Raji (cell line): ENCODE data around the gene ADGRV1.

Experiments
- POLR2A ChIP-seq: IDR thresholded peaks from 2 replicates; pipeline ENCODE4 v1.6.1; 2011; ENCODE audit warnings: low read depth, low read length, control low read depth; ENCODE audit not compliant: insufficient read depth

ADGRV1 gene

DNA sequence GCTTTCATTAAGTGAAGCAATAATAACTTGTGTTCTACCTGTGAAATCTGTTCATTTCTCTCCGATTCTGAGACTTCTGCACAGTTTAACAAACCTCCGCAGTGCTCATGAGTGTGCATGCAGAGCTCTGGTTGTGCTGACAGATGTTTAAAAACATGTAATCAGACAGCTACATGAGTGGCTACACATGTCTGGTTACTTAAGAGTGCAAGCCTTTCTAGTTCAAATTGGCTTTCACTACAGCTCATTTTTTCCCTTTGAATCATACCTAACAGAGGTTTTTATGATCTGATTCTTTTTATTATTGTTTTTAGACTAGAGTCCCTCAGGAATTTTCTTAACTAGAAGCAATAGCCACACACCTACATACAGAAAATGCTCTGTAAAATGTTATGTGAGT is 514.3 kb downstream of the ADGRV1 start:
- TF ChIP-seq POLR2A = no peak

DNA sequence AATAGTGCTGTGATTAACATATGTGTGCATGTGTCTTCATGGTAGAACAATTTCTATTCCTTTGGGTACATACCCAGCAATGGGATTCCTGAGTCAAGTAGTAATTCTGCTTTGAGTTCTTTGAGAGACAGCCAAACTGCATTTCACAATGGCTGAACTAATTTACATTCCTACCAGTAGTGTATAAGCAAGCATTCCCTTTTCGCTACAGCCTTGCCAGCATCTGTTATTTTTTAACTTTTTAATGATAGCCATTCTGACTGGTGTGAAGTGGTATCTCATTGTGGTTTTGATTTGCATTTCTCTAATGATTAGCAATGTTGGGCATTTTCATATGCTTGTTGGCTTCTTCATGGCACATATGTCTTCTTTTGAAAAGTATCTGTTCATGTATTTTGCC is 516.0 kb downstream of the ADGRV1 start:
- TF ChIP-seq POLR2A = no peak

DNA sequence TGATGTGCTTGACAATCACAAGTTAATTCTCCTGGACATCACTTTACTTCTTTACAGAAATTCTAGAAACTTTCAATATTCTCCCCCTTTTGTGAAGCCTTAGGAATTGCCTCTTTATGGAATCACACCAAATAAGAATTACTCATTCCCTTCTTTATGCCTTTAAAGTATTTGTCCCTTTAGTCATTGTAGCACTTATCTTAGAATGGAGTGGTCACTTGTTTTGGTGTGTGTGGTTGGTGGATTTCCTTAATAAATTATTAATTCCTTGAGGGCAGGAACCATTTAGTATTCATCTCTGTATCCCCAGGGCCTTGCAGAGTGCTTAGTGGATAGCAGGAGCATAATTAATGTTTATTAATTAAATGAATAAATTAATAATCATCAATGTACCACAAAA is 517.5 kb downstream of the ADGRV1 start:
- TF ChIP-seq POLR2A = no peak

DNA sequence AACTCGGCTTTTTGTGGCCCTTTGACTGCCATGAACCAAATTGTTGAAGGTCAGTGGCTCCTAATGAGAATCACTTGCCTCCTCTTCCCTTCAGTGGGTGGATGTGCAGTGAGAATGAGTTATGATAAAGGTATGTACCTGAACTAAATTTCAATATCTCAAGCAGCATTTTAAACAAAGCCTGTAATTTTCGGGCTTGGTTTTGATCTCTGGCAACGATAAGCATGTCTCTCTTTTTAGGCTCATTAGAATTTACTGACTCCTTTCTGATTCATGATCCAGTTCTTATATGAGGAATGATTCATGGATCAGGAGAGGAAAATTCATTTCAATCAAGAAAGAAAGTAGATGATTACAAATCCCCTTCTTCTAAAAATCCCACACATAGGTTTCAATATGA is 519.0 kb downstream of the ADGRV1 start:
- no peak for TF ChIP-seq POLR2A

DNA sequence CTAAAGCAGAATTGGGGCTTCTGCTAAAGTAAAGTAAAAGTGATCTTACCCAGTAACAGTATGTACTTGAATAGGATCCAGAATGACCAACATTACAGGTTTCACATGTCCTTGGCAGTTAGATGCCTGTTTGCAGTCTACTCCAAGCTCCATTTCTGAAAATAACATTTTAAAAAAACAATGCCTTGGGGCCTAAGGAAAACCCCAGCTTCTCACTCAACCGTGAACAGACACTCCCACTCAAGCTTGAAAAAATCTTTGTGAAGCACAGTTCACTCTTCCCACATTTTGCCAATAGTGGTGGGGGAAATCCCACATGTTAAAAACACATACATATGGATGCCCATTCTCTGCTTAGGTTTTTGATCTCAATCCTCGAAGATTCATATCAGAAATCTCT is 520.4 kb downstream of the ADGRV1 start:
- no peak for TF ChIP-seq POLR2A

DNA sequence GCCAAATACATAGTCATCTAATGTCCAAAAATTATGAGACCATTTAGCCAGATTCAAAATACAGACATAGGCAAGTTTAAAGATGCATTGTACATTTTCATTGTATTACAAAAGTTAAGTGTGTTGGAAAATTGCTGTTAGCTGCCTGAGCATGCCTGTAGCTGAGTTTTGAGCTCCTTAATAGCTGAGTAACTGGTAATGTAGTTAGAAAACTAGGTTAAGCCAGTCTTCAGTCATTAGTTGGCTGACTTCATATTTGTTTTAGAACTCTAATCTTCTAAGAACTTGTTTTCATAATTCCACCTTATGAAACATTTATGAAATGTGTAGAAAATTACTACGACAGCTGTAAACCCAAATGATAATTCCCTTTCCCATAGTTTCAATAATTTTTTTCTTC is 531.2 kb downstream of the ADGRV1 start:
- no peak for TF ChIP-seq POLR2A

DNA sequence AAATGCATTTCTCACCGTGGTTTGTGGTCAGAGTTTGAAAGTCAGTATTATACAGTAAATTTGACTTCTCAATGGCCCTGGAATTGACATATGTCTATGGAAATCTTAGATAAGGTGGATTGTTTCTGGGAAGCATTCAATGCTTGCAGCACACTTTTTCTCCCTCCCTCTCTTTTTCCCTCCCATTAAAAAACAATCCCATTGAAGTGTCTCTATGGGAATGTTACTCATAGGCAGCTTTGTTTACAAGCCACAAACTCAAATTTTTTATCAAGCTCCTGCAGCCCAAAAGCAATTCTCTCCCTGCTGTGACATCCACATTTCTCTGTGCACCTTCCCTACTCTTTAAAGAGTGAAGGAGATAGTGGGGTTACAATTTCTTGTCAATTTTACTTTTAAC is 532.4 kb downstream of the ADGRV1 start:
- no peak for TF ChIP-seq POLR2A

DNA sequence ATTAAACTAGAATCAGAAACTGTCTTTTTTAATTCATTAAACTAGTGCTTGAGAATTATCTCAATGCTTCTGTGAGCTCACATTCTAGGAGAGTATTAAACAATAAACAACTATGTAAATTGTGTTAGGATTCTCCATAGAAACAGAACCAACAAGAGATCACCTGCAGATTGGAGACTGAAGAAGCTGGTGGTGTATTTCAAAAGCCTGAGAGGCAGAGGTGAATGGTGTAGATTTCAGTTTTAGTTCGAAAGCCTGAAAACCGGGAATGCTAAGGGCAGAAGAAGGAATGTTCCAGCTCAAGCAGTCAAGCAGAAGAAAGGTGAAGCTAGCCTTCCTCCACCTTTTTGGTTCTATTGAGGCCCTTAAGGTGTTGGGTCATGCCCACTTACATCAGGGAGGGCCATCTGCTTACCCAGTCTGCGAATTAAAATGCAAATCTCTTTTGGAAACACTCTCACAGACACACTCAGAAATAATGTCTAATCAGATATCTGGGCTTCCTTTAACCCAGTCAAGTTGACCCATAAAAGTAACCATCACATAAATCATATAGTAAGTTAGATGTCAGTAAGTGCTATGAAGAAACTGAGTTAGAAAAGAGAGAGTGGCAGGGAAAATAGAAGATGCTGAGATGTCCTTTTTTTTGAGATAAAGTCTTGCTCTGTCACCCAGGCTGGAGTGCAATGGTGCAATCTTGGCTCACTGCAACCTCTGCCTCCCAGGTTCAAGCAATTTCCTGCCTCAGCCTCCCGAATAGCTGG is 533.1 kb downstream of the ADGRV1 start:
- no peak for TF ChIP-seq POLR2A

DNA sequence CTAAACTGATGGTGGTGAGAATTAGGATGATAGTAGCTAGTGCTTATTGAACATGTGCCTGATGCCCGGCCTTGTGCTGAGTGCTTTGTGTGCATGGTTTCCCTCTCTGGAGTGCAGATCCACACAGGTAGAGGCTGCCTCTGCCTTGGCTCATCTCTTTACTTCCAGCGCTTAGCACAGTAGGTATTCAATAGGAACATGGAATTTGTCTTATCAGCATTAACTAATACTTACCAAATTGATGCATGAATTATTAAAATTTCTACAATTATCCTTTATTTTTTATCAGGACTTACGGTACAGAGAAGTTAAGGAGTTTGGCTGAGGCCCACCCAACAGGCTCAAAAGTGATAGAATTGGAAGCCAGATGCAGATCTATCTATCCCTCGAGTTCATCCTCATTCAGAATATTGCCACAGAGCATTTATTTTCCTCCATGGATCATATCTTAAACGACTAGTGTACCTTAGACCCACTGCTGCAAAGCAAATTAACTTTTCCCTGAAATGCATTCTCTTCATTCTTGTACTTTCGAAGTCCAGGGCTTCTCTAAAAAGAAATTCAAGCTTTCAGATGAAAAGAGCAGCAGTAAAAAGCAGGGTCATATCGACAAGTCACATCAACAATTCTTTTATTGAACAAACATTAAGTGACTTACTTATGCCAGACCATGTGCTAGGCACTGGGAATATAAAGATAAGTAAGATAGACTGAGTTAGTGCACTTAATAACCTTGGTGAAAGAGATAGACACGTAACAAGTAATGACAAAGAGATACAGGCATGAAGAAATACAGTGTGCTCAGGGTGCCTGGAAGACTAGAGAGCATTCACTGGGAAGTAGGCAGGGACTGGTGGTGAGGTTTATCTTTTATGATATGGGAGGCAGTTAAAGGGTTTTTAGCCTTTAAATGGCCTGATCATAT is 534.5 kb downstream of the ADGRV1 start:
- no peak for TF ChIP-seq POLR2A

DNA sequence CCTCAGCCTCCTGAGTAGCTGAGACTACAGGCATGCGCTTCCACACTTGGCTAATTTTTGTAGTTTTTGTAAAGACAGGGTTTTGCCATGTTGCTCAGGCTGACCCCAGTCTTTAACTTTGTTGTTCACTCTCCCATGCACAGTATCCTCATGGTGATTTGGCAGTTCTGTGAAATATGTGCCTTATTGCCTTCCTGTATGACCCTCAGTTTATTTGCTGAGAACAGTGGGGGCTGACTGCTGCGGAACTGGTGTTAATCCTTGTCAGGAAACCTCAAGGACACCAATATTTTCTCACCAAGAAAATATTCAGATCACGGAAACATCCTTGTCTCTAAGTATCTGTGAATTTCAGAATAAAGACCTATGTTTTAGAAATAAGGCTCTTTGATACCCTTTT is 536.7 kb downstream of the ADGRV1 start:
- TF ChIP-seq POLR2A = no peak

DNA sequence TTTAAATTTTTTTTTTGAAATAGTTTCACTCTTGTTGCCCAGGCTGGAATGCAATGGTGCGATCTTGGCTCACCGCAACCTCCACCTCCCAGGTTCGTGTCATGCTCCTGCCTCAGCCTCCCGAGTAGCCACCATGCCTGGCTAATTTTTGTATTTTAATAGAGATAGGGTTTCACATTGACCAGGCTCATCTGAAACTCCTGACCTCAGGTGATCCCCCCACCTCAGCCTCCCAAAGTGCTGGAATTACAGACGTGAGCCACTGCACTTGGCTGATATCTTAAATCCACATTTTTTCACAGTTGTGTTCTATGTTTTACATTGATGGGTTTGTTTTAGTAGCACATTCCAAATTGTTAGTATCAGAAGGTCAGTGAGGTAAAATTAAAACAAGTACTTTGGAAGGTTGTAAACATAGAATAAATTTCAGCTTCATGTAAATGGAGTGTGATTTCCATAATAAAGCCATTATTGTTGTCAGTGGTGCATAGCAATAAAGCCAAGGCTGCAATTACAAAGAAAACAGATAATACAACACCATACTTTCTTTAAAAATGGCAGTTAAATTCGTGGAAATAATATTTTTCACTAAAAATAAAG is 537.3 kb downstream of the ADGRV1 start:
- TF ChIP-seq POLR2A = no peak

DNA sequence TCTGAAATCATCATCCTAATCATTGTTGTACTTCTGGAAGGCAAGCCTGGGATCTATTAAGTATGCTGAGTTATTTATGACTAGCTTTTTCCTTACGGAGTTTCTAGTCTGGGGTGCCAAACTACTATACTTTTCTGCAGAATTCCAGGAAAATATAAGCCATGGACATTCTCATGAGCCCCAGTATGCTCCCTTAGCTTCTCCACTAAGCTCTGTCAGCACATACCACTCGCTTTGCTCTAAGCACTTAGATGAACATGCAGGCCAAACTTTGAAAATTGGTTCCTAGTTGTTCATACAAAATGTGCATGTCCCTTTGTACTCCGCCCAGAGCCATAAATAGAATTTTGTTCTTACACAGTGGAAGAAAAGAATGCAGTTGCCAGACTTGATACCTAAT is 539.9 kb downstream of the ADGRV1 start:
- TF ChIP-seq POLR2A = no peak

DNA sequence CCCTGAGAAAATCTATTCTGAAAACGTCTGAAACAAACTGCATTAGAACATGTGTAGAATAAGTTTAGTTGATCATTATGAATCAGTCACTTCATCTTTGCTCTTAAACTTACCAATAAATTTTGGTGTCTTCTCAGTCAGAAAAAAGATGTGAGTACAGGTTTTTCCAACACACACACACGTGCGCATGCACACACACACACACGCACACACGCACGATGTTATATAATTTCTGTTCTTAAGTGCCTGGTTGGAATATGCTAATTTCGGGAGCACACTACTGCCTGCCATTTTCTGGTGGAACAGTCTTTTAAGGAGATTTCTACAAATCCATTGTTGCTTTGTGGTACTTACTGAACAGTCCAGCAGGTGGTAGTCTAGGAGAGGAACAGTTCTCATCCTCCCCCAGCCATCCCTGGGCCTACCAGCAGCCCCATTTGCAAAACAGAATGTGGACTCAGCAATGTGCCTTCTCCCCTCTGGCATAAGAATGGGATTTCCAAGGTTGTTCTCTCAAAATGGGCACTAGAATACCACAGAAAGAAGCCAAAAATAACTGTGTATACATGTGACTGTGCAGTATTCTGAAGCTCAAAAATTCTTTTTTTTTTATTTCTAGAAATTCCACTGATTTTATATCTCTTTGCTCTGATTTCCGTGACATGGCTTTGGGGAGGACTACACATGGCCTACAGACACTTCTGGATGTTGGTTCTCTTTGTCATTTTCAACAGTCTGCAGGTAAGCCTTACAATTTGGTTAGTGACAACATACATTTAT is 543.2 kb downstream of the ADGRV1 start:
- no peak for TF ChIP-seq POLR2A

DNA sequence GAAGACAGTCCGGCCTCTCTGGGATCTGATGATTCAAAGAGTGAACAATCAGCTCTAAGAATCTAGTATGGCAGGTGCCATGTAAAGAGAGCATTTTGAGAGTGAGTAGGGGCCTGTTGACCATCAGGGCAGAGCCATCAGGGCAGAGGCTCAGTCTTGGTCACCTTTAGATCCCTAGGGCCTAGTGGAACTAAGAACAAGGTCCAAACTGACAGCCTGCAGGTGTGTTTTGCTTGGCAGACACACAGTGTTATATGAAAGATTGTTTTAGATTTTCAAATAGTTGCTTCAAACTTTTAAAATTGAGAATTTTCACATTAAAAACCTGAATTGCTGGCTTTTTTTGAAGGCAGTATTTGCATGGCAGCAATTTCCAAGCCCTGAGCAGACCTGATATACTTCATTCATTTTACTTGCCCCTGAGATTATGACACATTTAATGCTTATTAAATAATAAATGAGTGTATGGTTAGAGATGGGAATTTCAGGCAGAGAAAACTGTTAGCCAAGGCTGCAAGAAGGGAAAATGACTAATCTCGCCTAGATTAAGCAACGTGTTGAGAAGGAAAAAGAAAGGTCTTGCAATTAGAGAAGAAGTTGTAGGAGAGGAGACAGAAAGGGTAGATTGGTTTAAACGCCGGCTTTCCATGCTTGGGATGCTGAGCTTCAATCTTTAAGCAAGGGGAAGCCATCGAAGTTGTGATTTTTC is 544.9 kb downstream of the ADGRV1 start:
- no peak for TF ChIP-seq POLR2A
